NOMO-1 (cell line): ENCODE data around the gene ZBTB37.
"Not testable (repeated sequence)": the region's sequence is repeated elsewhere in the genome, so short reads cannot be mapped to it uniquely, and the experiment has no call there.

Experiments used
- DNase-seq, 2 experiments: peaks; one replicate each; lab custom pipeline; 2025; ENCODE audit not compliant: unreplicated experiment in 2 of 2; lab: John Stamatoyannopoulos, UW

The ZBTB37 gene

GRCh38 chr1:173903827-173904531 lies 35.8 kb downstream of the ZBTB37 start:
- no peak for DNase-seq

- DNase-seq = no peak
These were observed 44.9 kb downstream of the ZBTB37 start for GRCh38 chr1:173913111-173913510.

GRCh38 chr1:173914366-173914871 lies 46.2 kb downstream of the ZBTB37 start:
- DNase-seq = no peak

- DNase-seq = no peak
These were observed 47.4 kb downstream of the ZBTB37 start for GRCh38 chr1:173915596-173915995.

GRCh38 chr1:173916667-173917066 lies 48.5 kb downstream of the ZBTB37 start:
- no peak for DNase-seq

- no peak for DNase-seq
These were observed 49.0 kb downstream of the ZBTB37 start, which contains the start of gene SERPINC1 for GRCh38 chr1:173917149-173917548. Gene SERPINC1 (minus strand): TSS chr1:173917327. CDS start chr1:173917259, 68 bp downstream.

- DNase-seq = no peak
These were observed 49.7 kb downstream of the ZBTB37 start for GRCh38 chr1:173917635-173918493.

- no peak for DNase-seq
These were observed 52.7 kb downstream of the ZBTB37 start for GRCh38 chr1:173920861-173921260.

- DNase-seq = no peak
These were observed 57.4 kb downstream of the ZBTB37 start for GRCh38 chr1:173925306-173926242.

- not testable (repeated sequence) for DNase-seq
These were observed 62.4 kb downstream of the ZBTB37 start for GRCh38 chr1:173930541-173930940.

- DNase-seq = no peak
These were observed 66.3 kb downstream of the ZBTB37 start for GRCh38 chr1:173934440-173934839.

GRCh38 chr1:173937062-173937461 lies 68.9 kb downstream of the ZBTB37 start:
- DNase-seq = no peak

- DNase-seq = no peak
These were observed 78.3 kb downstream of the ZBTB37 start for GRCh38 chr1:173946380-173946921.

- DNase-seq = no peak
These were observed 80.4 kb downstream of the ZBTB37 start for GRCh38 chr1:173948594-173948993.
